Astrocyte of the cerebellum (primary cell): ENCODE results near the gene EGFR.

Experiments
- DNase-seq: peaks from one replicate; pipeline ENCODE4 v3.0.0-alpha.2; 2011; ENCODE audit warnings: low read depth
- H3K4me3 ChIP-seq: 2 replicates; pipeline ENCODE4 v1.5.1; 2011; ENCODE audit warnings: mild to moderate bottlenecking, low read depth, low read length, moderate library complexity
- in situ Hi-C: cut with HindIII; loops from 2 replicates; pipeline ENCODE4 v1.10.0; 2017; ENCODE audit warnings: low sequenced_read_pairs
- TF ChIP-seq, protein P1 (sequence below): IDR thresholded peaks from 2 replicates; pipeline ENCODE4 v1.5.1; 2012; ENCODE audit warnings: low read length, low read depth, moderate library complexity, mild to moderate bottlenecking; ENCODE audit errors: missing control alignments

EGFR gene

DNA sequence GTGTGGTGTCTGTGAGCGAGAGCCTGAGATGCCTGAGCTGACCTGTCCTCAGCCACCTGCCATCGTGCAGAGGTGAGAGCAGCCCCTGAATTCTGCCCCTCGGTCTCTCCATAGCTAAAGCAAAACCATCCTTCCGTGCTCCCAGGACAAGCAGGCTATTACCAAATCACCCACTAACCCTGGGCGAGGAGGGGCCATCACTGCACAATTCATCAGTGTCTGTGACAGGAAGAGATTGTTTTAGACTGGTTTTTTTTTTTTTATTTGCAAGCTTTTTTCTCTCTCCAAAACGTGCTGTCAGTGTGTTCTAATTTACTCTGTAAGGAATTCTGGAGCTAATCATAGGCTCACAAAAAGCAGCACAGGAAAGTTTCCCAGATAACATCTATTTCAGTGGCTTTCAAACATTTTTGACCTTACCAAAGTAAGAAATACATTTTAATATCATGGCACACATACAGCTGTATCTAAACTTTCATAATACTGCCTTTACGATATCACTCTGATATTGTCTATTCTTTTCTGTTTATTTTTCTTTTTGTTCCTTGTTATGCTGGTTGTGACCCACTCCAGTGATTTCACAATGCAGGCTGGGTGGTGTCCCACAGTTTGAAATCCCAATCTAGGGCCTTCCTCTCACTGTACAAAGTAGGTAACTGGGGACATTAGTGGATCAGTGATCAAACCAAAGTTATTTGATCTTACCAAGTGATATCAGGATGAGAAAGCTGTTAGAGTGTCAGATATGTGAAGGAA is 62.8 kb downstream of the EGFR start:
- in situ Hi-C loops = loop anchor here (5.0 kb wide), 1 partner anchor 46 kb away; no protein-coding TSS in a partner anchor
- DNase-seq = no peak
- H3K4me3 ChIP-seq = no peak overlapping the region
- TF ChIP-seq, protein P1, sequence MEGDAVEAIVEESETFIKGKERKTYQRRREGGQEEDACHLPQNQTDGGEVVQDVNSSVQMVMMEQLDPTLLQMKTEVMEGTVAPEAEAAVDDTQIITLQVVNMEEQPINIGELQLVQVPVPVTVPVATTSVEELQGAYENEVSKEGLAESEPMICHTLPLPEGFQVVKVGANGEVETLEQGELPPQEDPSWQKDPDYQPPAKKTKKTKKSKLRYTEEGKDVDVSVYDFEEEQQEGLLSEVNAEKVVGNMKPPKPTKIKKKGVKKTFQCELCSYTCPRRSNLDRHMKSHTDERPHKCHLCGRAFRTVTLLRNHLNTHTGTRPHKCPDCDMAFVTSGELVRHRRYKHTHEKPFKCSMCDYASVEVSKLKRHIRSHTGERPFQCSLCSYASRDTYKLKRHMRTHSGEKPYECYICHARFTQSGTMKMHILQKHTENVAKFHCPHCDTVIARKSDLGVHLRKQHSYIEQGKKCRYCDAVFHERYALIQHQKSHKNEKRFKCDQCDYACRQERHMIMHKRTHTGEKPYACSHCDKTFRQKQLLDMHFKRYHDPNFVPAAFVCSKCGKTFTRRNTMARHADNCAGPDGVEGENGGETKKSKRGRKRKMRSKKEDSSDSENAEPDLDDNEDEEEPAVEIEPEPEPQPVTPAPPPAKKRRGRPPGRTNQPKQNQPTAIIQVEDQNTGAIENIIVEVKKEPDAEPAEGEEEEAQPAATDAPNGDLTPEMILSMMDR = no peak

DNA sequence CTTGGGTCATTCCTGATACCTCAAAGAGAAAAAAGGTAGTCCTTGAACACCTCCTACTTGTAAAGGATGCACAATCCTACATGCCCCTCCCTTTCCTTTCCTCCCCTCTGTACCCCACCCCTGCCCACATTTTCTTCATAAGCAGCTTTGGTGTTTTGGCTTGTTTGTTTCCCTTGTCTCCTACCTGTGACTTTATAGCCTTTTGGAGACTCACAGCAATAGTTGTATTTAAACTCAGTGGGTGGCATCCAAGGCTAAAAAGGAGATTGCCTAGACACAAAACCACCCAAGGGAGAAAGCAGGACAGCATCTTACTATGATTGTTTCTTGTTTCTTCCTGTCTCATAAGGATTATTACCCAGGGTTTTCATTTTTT is 63.4 kb downstream of the EGFR start:
- TF ChIP-seq, protein P1 = no peak
- in situ Hi-C loops = loop anchor here (5.0 kb wide), 1 partner anchor 45 kb away; no protein-coding TSS in a partner anchor

DNA sequence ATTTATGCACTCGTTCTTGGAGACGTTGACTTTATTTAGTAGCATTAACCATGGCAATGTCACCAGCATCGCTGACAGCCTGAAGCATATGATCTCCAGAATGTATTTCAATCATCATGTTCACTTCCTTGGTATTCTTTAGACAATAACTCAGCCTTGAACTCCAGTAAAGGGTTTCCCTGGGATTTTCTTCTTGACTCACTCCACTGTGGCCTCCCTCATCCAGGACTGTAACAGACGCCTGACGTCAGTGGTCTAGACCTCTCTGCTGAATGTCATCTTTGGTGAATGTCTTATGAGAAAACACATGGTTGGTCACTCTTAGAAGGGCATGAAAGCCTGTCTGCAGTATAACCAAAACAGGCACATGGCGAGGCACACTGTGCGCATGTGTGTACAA is 64.4 kb downstream of the EGFR start:
- in situ Hi-C loops = loop anchor here (5.0 kb wide), 1 partner anchor 44 kb away; no protein-coding TSS in a partner anchor
- H3K4me3 ChIP-seq = no peak overlapping the region
- TF ChIP-seq, protein P1 = no peak
- no peak for DNase-seq

More for the DNA sequence above, 63.4 kb downstream of the EGFR start:
- no peak overlapping the region for H3K4me3 ChIP-seq
- no peak for DNase-seq

DNA sequence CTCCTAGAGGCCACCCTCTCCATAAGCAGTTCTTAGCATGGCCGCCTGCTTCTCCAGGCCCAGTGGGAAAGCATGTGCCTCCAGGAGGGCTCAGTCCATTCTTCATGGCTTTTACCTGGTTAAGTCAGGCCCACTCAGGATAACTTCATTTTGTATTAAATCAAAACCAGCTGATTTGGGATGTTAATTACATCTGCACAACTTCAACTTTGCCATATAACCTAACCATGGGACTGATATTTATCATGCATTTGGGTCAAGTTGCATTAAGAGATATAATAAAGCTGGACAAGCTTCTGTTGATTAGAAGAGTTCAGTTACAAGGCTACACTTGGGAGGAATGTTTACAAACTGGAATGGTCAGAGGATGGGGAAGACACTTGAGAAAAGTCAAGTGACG is 65.5 kb downstream of the EGFR start:
- in situ Hi-C loops = loop anchor here (5.0 kb wide), 1 partner anchor 43 kb away; no protein-coding TSS in a partner anchor
- H3K4me3 ChIP-seq = no peak overlapping the region
- no peak for DNase-seq
- TF ChIP-seq, protein P1 = no peak

DNA sequence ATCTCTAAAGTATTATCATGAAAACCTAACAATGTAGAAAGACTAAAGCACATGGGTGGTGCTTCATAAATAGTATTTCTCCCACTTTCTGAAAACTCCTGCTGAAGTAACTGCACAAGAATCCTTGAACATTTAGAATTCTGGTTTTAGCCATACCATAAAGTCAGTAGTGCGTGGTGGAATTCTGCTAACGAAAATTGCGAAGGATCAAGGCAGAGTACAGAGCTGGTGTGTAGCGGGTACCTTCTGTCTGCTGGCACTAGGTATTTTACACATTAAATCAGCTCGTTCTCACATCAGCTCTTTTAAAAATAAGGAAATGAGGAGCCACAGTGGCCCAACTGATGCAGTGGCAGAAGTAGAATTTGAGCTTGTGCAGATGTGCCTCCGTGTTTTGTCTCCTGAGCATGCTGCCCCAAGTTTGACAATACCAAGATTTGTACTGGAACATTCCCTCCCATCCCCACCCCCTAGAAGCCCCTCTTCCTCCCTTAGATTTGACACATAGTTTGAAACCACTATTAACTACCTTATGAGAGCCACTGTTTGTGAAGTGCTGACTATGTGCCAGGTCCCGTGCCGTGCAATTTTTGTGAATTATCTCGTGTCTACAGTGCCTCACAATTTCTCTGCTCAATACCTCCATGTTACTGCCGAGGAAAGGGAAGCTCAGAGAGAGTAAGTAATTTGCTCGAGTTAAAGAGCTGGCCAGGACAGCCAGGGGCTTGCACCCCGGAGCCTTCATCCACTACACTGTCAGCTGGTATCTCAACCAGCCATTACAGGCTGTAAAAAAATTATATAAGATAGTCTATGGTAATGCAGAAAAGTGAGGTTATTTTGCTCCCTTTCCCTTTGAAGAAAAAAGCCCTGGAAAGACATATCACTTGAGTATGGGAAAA is 66.9 kb downstream of the EGFR start:
- no peak overlapping the region for H3K4me3 ChIP-seq
- no peak for DNase-seq
- TF ChIP-seq, protein P1 = no peak
- in situ Hi-C loops = no loop called here

DNA sequence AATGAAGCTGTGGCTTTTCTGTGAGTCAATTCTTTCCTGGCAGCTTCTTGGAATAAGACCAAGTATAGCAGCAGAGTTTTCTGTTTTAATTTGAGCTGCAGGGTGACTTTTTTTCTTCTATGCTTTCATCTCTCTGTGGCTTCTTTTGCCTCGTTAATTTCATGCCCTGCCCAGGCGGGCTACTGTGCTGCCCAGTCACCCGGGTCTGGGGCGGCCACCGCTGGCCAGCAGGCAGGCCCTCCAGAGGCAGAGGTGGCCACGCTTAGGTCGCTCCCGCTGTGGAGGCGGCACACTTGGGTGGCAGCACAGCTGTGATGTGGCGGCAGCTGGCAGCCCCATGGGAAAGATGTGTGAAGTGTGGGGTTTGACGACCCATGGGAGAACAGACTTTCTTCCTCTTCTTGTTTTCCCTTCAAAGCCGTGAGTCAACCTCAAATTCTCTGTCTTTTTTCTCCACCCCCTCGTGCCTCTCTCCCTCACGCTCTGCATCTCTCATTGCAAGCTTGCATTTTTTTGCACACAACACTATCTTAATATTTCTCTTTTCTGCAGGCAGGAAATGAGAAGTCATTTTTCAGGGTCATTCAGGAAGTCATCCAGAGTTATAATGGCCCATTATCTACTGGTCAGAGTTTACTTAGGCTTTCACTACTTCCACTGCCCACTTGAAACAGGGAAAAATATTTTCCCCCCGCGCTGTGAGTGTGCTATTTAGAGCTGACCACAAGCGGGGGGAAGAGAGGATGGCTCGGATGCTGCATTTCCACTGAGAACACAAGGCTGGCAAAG is 67.8 kb downstream of the EGFR start:
- H3K4me3 ChIP-seq = peak overlapping the region; percentile 26
- TF ChIP-seq, protein P1 = no peak
- DNase-seq = peak; percentile 88
- in situ Hi-C loops = no loop called here
